Stimulated activated CD8-positive, alpha-beta memory T cell treated with anti-CD3 and anti-CD28 coated beads, Interleukin-4, amount 100 ng/mL, for 24 hours (primary cell): ENCODE results near the gene PRKAG2.
"Not testable (repeated sequence)": the region's sequence is repeated elsewhere in the genome, so short reads cannot be mapped to it uniquely, and the experiment has no call there.

Experiments used
- DNase-seq: peaks from one replicate; pipeline ENCODE4 v3.0.0-alpha.2; 2020; ENCODE audit warnings: low read depth

The PRKAG2 gene

GRCh38 chr7:151801291-151801690 lies 75.6 kb downstream of the PRKAG2 start:
- no peak for DNase-seq

- DNase-seq, result no peak
These were observed 76.1 kb downstream of the PRKAG2 start for GRCh38 chr7:151800861-151801260.

DNA sequence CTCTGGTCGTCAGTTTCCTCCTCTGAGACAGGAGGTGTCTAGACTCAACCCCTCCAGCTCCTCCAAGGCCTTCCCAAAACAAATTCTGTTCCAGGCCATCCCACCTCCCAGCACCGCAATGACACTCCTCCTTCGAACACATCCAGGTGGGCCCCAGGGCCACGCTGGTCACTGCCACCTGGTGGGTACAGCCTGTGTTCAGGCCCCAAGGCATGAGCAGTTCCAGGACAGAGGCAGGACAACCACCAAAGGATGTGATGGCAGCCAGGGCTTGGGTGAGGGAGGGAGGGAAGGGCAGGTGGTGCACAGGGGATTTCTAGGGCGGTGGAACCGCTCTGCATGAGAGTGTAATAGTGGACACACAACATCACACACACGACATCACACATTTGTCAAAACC lies 76.5 kb downstream of the PRKAG2 start:
- DNase-seq, result no peak

DNA sequence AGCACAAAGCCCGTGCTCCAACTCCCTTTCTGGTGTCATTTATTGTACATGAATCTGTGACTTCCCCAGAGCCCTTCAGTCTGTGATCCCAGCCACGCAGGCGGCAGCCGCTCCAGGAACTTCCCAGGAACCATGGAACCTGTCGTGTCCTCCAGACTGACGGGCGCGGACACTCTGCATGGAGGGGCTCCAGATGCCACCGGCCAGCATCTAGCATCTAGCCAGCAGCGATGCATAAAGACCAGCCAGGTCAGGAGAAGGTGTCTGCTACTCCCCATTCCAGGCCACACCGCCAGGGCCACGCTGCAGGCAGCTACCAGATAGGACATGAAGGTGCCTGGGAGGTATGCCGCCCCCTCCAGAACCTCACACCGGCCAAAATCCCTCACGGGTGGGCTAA lies 77.4 kb downstream of the PRKAG2 start:
- no peak for DNase-seq

- DNase-seq, result no peak
These were observed 78.0 kb downstream of the PRKAG2 start for GRCh38 chr7:151798851-151799448.

GRCh38 chr7:151797667-151798307 lies 79.1 kb downstream of the PRKAG2 start:
- not testable (repeated sequence) for DNase-seq

- no peak for DNase-seq
These were observed 79.9 kb downstream of the PRKAG2 start for GRCh38 chr7:151796871-151797537.

DNA sequence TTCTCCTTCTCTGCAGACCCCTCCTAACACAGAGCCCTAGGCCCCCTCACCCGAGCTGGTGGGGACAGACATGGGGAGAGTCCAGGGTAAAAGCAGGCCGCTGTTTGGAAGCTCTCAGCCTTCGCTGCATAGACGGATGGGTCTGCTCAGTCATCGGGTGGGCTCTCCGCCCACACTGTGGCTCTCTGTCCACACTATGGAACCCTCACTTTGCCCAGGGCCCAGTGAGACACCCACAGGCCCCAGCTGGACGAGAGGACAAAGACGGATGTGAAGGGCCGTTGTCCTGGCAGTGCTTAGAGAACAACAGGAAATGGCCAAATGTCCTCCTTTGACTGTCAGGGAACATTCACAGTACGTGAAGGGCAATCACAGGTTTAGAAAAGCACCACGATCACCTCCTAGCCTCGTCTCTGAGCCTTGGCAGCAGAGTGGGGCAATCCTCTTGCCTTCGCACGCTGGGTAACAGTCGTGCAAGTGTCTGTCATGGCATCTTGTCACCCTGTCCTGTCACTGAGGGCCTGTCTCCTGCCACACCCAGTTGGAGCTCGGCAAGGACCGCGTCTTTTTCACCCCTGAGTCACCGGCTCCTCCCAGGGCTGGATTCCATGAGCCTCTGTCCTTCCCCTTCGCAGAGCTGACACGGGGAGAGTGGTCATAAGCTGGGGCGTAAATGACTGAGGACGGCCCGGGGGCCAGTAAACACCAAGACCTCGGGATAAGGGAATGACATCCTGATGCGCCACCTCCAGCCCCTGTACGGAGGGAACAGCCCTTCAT lies 80.6 kb downstream of the PRKAG2 start:
- DNase-seq, result no peak

DNA sequence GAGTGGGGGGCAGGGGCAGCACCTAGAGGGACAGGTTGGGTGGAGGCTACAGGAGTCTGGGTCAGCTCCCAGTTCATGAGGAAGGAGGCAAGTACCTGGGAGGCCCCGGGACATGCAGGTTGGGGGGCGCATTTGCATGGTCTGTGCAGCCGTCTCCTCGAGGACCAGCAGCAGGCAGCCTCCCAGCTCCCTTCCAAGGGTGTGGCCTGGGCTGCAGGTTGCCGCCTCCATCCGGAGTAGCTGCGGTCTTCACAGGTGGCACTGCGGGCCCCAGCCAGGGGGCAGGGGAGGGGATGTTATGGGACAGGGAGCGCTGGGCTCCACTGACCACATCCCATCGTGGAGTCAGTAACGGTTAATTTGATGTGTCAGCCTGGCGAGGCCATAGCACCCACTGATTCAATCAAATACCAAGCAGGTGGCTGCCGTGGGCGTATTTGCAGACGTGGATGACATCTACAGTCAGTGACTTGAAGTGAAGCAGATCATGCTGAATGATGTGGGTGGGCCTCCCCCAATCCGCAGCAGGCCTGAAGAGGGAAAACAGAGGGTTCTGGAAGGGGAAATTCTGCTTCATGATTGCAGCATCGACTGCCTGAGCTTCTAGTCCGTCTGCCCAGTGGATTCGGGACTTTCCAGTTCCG lies 81.6 kb downstream of the PRKAG2 start:
- peak; percentile 66 for DNase-seq

- no peak for DNase-seq
These were observed 82.3 kb downstream of the PRKAG2 start for GRCh38 chr7:151794508-151795167.

DNA sequence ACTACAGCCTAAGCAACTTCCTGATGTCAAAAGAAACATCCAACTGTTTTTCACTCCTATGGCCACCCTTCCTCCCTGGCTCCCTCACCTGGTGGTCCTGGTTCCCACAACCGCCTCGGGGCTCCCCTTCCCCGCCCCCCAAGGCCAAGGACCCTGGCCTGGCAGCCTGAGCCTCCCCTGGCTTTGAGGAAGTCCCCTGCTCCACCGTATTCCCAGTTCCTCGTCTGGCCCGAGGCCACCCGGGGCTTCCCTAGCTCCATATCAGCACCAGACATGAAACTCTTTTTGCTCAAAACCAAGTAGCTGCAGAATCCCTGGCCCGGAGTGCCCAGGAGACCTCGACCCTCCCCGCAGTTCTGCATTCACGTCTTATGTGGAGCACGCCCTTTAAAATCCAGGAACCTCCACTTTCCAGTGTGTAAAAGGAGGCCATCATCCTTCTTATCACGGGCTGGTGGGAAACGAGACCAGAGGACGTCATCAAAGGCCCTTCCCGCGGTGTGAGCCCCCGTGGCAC lies 82.9 kb downstream of the PRKAG2 start:
- no peak for DNase-seq

DNA sequence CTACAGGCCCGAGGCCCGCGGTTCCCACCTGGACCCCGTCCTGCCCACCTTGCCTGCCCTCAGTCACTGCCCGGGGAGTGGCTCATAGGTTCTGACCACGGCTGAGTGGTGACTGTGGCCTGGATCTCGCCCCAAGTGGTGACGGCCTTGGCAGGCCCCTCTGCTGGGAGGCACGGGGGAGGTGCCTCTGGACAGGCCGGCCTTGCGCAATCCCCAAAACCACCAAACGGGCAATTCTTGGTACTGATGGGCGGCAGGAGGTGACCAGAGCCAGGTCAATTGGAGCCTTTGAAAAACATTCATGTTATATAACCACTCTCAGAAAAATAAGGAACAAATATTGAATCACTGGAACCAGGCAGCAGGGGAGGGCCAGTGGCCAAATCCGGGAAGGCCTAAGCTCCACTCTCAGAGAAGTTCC lies 83.4 kb downstream of the PRKAG2 start:
- DNase-seq, result no peak

GRCh38 chr7:151792636-151793035 lies 84.3 kb downstream of the PRKAG2 start:
- no peak for DNase-seq

DNA sequence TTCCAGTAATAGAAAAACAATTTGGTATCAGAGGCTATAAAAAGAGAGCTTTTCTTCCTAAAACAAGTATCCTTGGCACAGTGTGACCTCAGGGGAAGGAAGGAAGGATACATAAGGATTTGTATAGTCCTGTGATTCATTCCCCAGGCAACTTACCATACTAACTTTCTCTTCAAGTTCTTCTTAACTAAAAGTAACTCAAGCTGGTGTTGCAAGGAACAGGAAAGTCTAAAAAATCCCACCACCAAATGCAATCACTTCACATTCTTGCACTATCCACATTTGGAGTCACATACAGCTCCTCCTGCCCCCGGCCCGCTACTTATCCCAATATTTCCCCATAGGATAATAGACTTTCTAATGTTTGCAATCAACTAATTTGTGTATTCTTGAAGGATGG lies 84.8 kb downstream of the PRKAG2 start:
- no peak for DNase-seq

GRCh38 chr7:151790830-151791620 lies 85.9 kb downstream of the PRKAG2 start:
- no peak for DNase-seq

GRCh38 chr7:151790095-151790829 lies 86.7 kb downstream of the PRKAG2 start:
- DNase-seq, result no peak

DNA sequence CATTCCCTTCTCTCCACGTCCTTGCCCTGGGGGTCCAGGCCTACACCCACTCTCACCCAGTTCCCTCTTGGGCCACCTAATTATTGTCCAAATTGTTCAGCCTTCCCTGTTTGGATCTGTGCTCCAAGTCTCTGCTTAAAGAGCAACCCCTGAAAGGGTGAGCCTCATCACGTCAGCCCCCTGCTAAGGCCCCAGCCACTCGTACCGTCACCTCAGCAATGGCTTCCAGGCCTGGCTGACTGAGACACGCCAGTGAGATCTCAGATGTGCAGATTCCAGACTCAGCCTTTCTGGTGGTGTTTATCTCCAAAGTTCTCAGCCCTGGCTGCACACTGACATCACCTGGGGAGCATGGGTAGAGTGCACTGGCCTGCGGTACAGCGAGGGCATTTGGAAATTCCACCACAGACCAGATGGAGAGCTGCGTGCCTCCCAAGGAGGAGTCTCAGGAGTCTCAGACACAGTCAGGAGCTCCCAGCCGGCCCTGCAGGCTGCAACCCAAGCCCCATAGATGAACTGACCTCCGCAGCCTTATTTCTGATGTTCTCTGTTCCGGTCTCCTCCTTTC lies 87.5 kb downstream of the PRKAG2 start:
- no peak for DNase-seq

DNA sequence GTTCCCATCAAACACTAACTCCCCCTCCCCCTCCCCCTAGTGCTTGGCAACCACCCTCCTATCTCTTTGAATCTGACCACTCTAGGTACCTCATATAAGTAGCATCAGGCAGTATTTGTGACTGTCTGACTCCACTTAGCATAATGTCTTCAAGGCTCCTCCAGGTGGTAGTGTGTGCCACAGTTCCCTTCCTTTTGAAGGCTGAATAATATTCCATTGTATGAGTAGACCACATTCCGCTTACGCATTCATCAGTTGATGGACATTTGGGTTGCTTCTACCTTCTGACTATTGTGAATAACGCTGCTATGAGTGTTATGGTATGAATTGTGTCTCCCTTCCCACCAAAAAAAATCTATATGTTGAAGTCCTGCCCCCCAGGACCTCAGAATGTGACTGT lies 89.6 kb downstream of the PRKAG2 start:
- DNase-seq, result no peak

- DNase-seq, result no peak
These were observed 90.0 kb downstream of the PRKAG2 start for GRCh38 chr7:151786936-151787335.

GRCh38 chr7:151786241-151786640 lies 90.7 kb downstream of the PRKAG2 start:
- no peak for DNase-seq
